Liver (tissue), 3 donors: ENCODE measurements around the gene POFUT2.

ENCODE experiments used
- RAD21 ChIP-seq, 2 donors: IDR thresholded peaks; 2 replicates each; pipeline ENCODE4 v1.6.1; 2016; ENCODE audit warnings: antibody characterized with exemption in 2 of 2, mild to moderate bottlenecking in 2 of 2
- REST ChIP-seq: IDR thresholded peaks from 2 replicates; pipeline ENCODE4 v1.6.1; 2016; ENCODE audit warnings: antibody characterized with exemption, mild to moderate bottlenecking
- TAF1 ChIP-seq: conservative IDR thresholded peaks from 2 replicates; pipeline ENCODE4 v1.6.1; 2016; ENCODE audit warnings: antibody characterized with exemption, mild to moderate bottlenecking
- TF ChIP-seq, protein P1 (sequence below): fragments of 150-350 bp; IDR thresholded peaks from 2 replicates; pipeline ENCODE4 v1.5.1; 2017; ENCODE audit warnings: improper control_type of control experiment, low read depth, low read length; ENCODE audit not compliant: missing input control
- TF ChIP-seq, protein P2 (sequence below): IDR thresholded peaks from 2 replicates; pipeline ENCODE4 v1.6.1; 2016; ENCODE audit warnings: antibody characterized with exemption
- TF ChIP-seq, protein P3 (sequence below): IDR thresholded peaks from 2 replicates; pipeline ENCODE4 v1.6.1; 2016; ENCODE audit warnings: antibody characterized with exemption
- TF ChIP-seq, protein P4 (sequence below): IDR thresholded peaks from 2 replicates; pipeline ENCODE4 v1.6.1; 2016; ENCODE audit warnings: antibody characterized with exemption
- donor health status: healthy.
- donor health status: healthy.

GRCh38 chr21:45265721-45266517 is 21.8 kb downstream of the POFUT2 start:
- TF ChIP-seq, protein P1, sequence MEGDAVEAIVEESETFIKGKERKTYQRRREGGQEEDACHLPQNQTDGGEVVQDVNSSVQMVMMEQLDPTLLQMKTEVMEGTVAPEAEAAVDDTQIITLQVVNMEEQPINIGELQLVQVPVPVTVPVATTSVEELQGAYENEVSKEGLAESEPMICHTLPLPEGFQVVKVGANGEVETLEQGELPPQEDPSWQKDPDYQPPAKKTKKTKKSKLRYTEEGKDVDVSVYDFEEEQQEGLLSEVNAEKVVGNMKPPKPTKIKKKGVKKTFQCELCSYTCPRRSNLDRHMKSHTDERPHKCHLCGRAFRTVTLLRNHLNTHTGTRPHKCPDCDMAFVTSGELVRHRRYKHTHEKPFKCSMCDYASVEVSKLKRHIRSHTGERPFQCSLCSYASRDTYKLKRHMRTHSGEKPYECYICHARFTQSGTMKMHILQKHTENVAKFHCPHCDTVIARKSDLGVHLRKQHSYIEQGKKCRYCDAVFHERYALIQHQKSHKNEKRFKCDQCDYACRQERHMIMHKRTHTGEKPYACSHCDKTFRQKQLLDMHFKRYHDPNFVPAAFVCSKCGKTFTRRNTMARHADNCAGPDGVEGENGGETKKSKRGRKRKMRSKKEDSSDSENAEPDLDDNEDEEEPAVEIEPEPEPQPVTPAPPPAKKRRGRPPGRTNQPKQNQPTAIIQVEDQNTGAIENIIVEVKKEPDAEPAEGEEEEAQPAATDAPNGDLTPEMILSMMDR = no peak
- TF ChIP-seq REST (no peak), RAD21 (IDR thresholded peaks at IDR 0.05) (no peak), TAF1 (no peak)
- TF ChIP-seq, protein P2, sequence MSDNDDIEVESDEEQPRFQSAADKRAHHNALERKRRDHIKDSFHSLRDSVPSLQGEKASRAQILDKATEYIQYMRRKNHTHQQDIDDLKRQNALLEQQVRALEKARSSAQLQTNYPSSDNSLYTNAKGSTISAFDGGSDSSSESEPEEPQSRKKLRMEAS = no peak
- TF ChIP-seq, protein P3, sequence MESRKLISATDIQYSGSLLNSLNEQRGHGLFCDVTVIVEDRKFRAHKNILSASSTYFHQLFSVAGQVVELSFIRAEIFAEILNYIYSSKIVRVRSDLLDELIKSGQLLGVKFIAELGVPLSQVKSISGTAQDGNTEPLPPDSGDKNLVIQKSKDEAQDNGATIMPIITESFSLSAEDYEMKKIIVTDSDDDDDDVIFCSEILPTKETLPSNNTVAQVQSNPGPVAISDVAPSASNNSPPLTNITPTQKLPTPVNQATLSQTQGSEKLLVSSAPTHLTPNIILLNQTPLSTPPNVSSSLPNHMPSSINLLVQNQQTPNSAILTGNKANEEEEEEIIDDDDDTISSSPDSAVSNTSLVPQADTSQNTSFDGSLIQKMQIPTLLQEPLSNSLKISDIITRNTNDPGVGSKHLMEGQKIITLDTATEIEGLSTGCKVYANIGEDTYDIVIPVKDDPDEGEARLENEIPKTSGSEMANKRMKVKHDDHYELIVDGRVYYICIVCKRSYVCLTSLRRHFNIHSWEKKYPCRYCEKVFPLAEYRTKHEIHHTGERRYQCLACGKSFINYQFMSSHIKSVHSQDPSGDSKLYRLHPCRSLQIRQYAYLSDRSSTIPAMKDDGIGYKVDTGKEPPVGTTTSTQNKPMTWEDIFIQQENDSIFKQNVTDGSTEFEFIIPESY = no peak
- TF ChIP-seq, protein P4, sequence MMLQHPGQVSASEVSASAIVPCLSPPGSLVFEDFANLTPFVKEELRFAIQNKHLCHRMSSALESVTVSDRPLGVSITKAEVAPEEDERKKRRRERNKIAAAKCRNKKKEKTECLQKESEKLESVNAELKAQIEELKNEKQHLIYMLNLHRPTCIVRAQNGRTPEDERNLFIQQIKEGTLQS = no peak
